Stimulated activated CD8-positive, alpha-beta memory T cell treated with anti-CD3 and anti-CD28 coated beads, Interleukin-7, amount 100 ng/mL, for 48 hours (primary cell): ENCODE results near the gene SH3GL1.

Experiments used
- DNase-seq, 2 donors: peaks; one replicate each; pipeline ENCODE4 v3.0.0-alpha.2; 2020; ENCODE audit warnings: low read depth in 1 of 2; ENCODE audit errors: extremely low read depth in 1 of 2

The SH3GL1 gene

GRCh38 chr19:4400135-4400936, at the start of gene SH3GL1:
TSS of gene SH3GL1 (minus strand) at chr19:4400547. CDS start at chr19:4400368, 179 bp downstream.
- peak; percentile 81 to 83 for DNase-seq

- no peak for DNase-seq
These were observed 49.3 kb upstream of the SH3GL1 start for GRCh38 chr19:4449639-4450028.

- no peak for DNase-seq
These were observed 48.8 kb upstream of the SH3GL1 start for GRCh38 chr19:4449022-4449638.

- DNase-seq, result no peak
These were observed 48.0 kb upstream of the SH3GL1 start for GRCh38 chr19:4448147-4448985.

- DNase-seq, result no peak
These were observed 47.2 kb upstream of the SH3GL1 start for GRCh38 chr19:4447327-4448146.

GRCh38 chr19:4446704-4447200, 46.4 kb upstream of the SH3GL1 start:
- no peak for DNase-seq

- no peak for DNase-seq
These were observed 45.8 kb upstream of the SH3GL1 start for GRCh38 chr19:4445963-4446703.

GRCh38 chr19:4444765-4445741, 44.7 kb upstream of the SH3GL1 start:
- no peak for DNase-seq

GRCh38 chr19:4443966-4444764, 43.8 kb upstream of the SH3GL1 start:
- no peak for DNase-seq

GRCh38 chr19:4443188-4443587, 42.8 kb upstream of the SH3GL1 start:
- DNase-seq, result no peak

GRCh38 chr19:4442819-4443146, 42.4 kb upstream of the SH3GL1 start:
- no peak for DNase-seq

GRCh38 chr19:4441994-4442818, 41.9 kb upstream of the SH3GL1 start:
- no peak for DNase-seq

GRCh38 chr19:4439243-4439642, 38.9 kb upstream of the SH3GL1 start:
- DNase-seq, result no peak

GRCh38 chr19:4437103-4437502, 36.8 kb upstream of the SH3GL1 start:
- no peak for DNase-seq

- no peak for DNase-seq
These were observed 35.9 kb upstream of the SH3GL1 start for GRCh38 chr19:4436231-4436630.

- DNase-seq, result no peak
These were observed 34.0 kb upstream of the SH3GL1 start for GRCh38 chr19:4434391-4434790.

- DNase-seq, result no peak
These were observed 32.7 kb upstream of the SH3GL1 start for GRCh38 chr19:4432918-4433506.
